GM12892 (cell line): ENCODE results near the gene SORCS2.

Experiments used
- DNase-seq: peaks from one replicate; pipeline ENCODE4 v3.0.0; 2011; ENCODE audit not compliant: insufficient read length
- FAIRE-seq: peaks from 2 replicates; lab custom pipeline; 2011; peaks lifted over from hg19 to GRCh38; lab: Jason Lieb, UNC
- POLR2A ChIP-seq: IDR thresholded peaks from 2 replicates; pipeline ENCODE4 v1.6.1; 2011; ENCODE audit warnings: low read depth, low read length, control low read depth
- POLR2AphosphoS5 ChIP-seq: IDR thresholded peaks from 2 replicates; pipeline ENCODE4 v1.6.1; 2011; ENCODE audit warnings: low read depth, low read length, control low read depth
- TAF1 ChIP-seq: IDR thresholded peaks from 2 replicates; pipeline ENCODE4 v1.6.1; 2011; ENCODE audit warnings: low read depth, mild to moderate bottlenecking, control low read depth, low read length, borderline replicate concordance

The SORCS2 gene

GRCh38 chr4:7365462-7366179 lies 173.3 kb downstream of the SORCS2 start:
- FAIRE-seq (no peak), DNase-seq (no peak)

GRCh38 chr4:7366180-7366945 lies 174.0 kb downstream of the SORCS2 start:
- DNase-seq = no peak
- no peak for FAIRE-seq
- TF ChIP-seq POLR2A = no peak
- no peak for TF ChIP-seq TAF1
- no peak for TF ChIP-seq POLR2AphosphoS5

More at GRCh38 chr4:7365462-7366179, 173.3 kb downstream of the SORCS2 start:
- TF ChIP-seq POLR2A (no peak), TAF1 (no peak)

- TF ChIP-seq POLR2A (no peak), TAF1 (no peak), POLR2AphosphoS5 (no peak)
- FAIRE-seq (no peak), DNase-seq (no peak)
These were observed 174.6 kb downstream of the SORCS2 start for GRCh38 chr4:7366954-7367353.

GRCh38 chr4:7367406-7367805 lies 175.1 kb downstream of the SORCS2 start:
- no peak for TF ChIP-seq TAF1
- TF ChIP-seq POLR2A = no peak
- no peak for TF ChIP-seq POLR2AphosphoS5
- DNase-seq = no peak
- FAIRE-seq = no peak

GRCh38 chr4:7367864-7368277 lies 175.5 kb downstream of the SORCS2 start:
- DNase-seq (no peak), FAIRE-seq (no peak)
- TF ChIP-seq POLR2AphosphoS5 (no peak), POLR2A (no peak), TAF1 (no peak)

GRCh38 chr4:7368296-7368695 lies 176.0 kb downstream of the SORCS2 start:
- TF ChIP-seq TAF1 (no peak), POLR2AphosphoS5 (no peak), POLR2A (no peak)
- DNase-seq (no peak), FAIRE-seq (no peak)

GRCh38 chr4:7369511-7369910 lies 177.2 kb downstream of the SORCS2 start:
- DNase-seq (no peak), FAIRE-seq (no peak)
- TF ChIP-seq POLR2A = no peak
- no peak for TF ChIP-seq TAF1
- TF ChIP-seq POLR2AphosphoS5 = no peak

GRCh38 chr4:7370038-7370437 lies 177.7 kb downstream of the SORCS2 start:
- FAIRE-seq (no peak), DNase-seq (no peak)
- no peak for TF ChIP-seq TAF1
- no peak for TF ChIP-seq POLR2AphosphoS5
- no peak for TF ChIP-seq POLR2A

GRCh38 chr4:7371210-7371941 lies 179.0 kb downstream of the SORCS2 start:
- FAIRE-seq (no peak), DNase-seq (no peak)
- TF ChIP-seq POLR2A (no peak), TAF1 (no peak), POLR2AphosphoS5 (no peak)

GRCh38 chr4:7372673-7373072 lies 180.3 kb downstream of the SORCS2 start:
- no peak for FAIRE-seq
- TF ChIP-seq POLR2A (no peak), TAF1 (no peak), POLR2AphosphoS5 (no peak)
- no peak for DNase-seq

- no peak for TF ChIP-seq TAF1
- TF ChIP-seq POLR2A = no peak
- no peak for TF ChIP-seq POLR2AphosphoS5
- DNase-seq (no peak), FAIRE-seq (no peak)
These were observed 182.2 kb downstream of the SORCS2 start for GRCh38 chr4:7374571-7374970.
